AG04450 (cell line): Measurements from ENCODE around the gene INPP5D. TPM values are rescaled to one million over a fixed set of nuclear protein-coding genes. Genes with fewer than 3 reads are reported as not detected.

Source experiments
- CTCF ChIA-PET: fragments of 300-600, 350-600 bp; formaldehyde crosslinking; extraction: SDS; loops from one replicate; lab custom pipeline; 2022; ENCODE audit warnings: antibody characterized with exemption, inconsistent platforms; lab: Charles Lee
- POLR2A ChIA-PET: fragments of 350-600 bp; formaldehyde crosslinking; extraction: SDS; loops from one replicate; lab custom pipeline; 2021; ENCODE audit warnings: antibody characterized with exemption, inconsistent platforms; lab: Yijun Ruan, JAX
- DNase-seq: peaks from one replicate; pipeline ENCODE4 v3.0.0-alpha.2; 2011; ENCODE audit warnings: low read depth, low spot score
- H3K27ac ChIP-seq: one replicate; pipeline ENCODE4 v1.5.1; 2012; ENCODE audit warnings: low read depth, low read length, control low read depth
- H3K27me3 ChIP-seq: one replicate; pipeline ENCODE4 v1.6.0; 2012; ENCODE audit warnings: low read length; ENCODE audit not compliant: control insufficient read depth, insufficient read depth
- H3K4me3 ChIP-seq: 2 replicates; pipeline ENCODE4 v1.5.1; 2011; ENCODE audit warnings: mild to moderate bottlenecking, low read depth, low read length, control low read depth
- H3K9me3 ChIP-seq: 2 replicates; pipeline ENCODE4 v1.5.1; 2012; ENCODE audit warnings: low read length; ENCODE audit not compliant: control insufficient read depth, insufficient read depth
- polyA plus RNA-seq: library from polyadenylated mRNA; depleted of rRNA; stranded (reverse); fragments of >200 nt; gene quantifications from 2 replicates; pipeline ENCODE4 v1.2.3, GENCODE V29; 2011
- TF ChIP-seq, protein P1 (sequence below): IDR thresholded peaks from 2 replicates; pipeline ENCODE4 v1.5.1; 2011; ENCODE audit warnings: low read depth, low read length, control low read depth, inconsistent platforms

INPP5D gene
- polyA plus RNA-seq, 1 experiment: 0.43 TPM

DNA sequence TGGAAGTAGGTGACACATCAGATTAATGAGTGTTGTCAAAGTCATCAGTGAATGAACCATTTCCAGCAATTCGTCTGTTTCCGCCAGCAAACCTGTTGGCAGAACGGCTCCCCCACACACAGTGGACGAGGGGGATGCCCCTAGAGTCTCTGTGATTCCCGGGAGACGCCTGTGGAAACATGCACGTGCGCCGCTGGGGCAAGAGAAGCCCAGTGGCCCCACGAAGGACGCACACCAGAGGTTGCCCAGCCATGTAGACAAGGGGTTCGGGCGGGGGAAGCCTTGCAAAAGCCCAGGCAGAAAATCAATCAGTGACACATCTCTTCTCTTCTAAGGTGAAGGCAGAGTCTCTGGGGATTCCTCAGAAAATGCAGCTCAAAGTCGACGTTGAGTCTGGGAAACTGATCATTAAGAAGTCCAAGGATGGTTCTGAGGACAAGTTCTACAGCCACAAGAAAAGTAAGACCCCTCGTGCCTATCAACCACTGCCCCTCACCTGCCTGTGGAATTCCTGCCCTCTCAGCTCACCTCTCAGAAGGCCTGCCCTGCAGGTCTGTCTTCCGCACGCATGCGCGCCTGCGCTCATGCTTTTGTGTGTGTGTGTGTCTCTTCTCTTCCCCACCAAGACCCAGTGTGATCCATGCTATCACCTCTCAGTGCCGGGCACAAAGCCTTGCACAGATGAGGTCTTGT lies 87.1 kb downstream of the INPP5D start:
- peaks cover 13% of the 10 kb centered on the region for H3K27me3 ChIP-seq
- ChIA-PET POLR2A (no interaction called here), CTCF (no interaction called here)
- H3K4me3 ChIP-seq: no peak overlapping the region
- no peak overlapping the region for H3K27ac ChIP-seq
- no peaks in the 10 kb centered on the region for H3K9me3 ChIP-seq
- no peak for DNase-seq
- TF ChIP-seq, protein P1, sequence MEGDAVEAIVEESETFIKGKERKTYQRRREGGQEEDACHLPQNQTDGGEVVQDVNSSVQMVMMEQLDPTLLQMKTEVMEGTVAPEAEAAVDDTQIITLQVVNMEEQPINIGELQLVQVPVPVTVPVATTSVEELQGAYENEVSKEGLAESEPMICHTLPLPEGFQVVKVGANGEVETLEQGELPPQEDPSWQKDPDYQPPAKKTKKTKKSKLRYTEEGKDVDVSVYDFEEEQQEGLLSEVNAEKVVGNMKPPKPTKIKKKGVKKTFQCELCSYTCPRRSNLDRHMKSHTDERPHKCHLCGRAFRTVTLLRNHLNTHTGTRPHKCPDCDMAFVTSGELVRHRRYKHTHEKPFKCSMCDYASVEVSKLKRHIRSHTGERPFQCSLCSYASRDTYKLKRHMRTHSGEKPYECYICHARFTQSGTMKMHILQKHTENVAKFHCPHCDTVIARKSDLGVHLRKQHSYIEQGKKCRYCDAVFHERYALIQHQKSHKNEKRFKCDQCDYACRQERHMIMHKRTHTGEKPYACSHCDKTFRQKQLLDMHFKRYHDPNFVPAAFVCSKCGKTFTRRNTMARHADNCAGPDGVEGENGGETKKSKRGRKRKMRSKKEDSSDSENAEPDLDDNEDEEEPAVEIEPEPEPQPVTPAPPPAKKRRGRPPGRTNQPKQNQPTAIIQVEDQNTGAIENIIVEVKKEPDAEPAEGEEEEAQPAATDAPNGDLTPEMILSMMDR: no peak

DNA sequence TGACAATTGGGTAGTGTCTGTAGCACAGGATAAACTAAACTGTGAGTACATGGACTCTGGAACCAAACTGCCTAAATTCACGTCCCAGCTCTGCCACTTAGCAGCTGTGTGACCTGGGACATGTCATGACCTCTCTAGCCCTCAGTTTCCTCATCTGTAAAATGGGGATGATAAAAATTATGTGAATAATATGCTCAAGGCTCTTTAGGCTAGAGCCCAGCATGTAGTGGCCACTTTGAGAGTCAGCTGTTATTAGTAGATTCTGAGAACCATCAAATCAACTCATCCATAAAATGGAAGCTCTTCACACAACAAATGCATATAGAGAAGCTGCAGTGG lies 87.7 kb downstream of the INPP5D start:
- H3K27me3 ChIP-seq: peaks cover 13% of the 10 kb centered on the region
- CTCF ChIA-PET: no interaction called here
- TF ChIP-seq, protein P1: no peak
- no peaks in the 10 kb centered on the region for H3K9me3 ChIP-seq
- no peak for DNase-seq
- no peak overlapping the region for H3K27ac ChIP-seq
- POLR2A ChIA-PET: no interaction called here
- H3K4me3 ChIP-seq: no peak overlapping the region

DNA sequence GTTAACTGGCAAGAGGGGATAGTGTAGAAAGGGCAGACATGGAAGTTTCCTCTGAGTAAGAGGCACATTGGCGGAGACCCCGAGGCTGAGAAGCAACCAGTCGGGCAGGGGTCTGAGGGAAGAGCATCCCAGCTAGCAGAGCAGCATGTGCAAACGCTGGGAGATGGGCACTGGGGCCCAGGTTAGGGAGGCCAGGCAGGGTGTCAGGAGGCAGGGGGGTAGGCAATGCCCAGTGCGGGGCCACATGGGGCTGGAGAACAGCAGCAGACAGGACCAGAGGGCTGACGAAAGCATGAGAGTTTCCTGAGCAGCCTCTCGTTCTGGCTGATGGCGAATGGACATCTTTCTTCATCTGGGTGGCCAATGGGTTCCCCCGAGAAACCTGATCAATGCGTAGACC lies 88.2 kb downstream of the INPP5D start:
- no peak for DNase-seq
- CTCF ChIA-PET: no interaction called here
- POLR2A ChIA-PET: no interaction called here

GRCh38 chr2:233152541-233152940 lies 92.4 kb downstream of the INPP5D start:
- Histone ChIP-seq H3K27ac (no peak overlapping the region), H3K27me3 (peaks cover 6% of the 10 kb centered on the region), H3K4me3 (no peak overlapping the region), H3K9me3 (no peaks in the 10 kb centered on the region)
- TF ChIP-seq, protein P1: no peak
- DNase-seq: no peak
- ChIA-PET POLR2A (no interaction called here), CTCF (no interaction called here)

More for the DNA sequence above, 88.2 kb downstream of the INPP5D start:
- Histone ChIP-seq H3K27me3 (peaks cover 13% of the 10 kb centered on the region), H3K9me3 (no peaks in the 10 kb centered on the region), H3K4me3 (no peak overlapping the region), H3K27ac (no peak overlapping the region)
- TF ChIP-seq, protein P1: no peak

- ChIA-PET POLR2A (no interaction called here), CTCF (no interaction called here)
- no peak overlapping the region for H3K27ac ChIP-seq
- H3K4me3 ChIP-seq: no peak overlapping the region
- no peaks in the 10 kb centered on the region for H3K9me3 ChIP-seq
- TF ChIP-seq, protein P1: no peak
- DNase-seq: no peak
- peaks cover 6% of the 10 kb centered on the region for H3K27me3 ChIP-seq
Observed at GRCh38 chr2:233153146-233153798, 93.1 kb downstream of the INPP5D start.
